Measurements from ENCODE around the gene MAP2K6.

GRCh38 chr17:69593351-69593715, 178.8 kb downstream of the MAP2K6 start:
- TF ChIP-seq RAD21 (IDR thresholded peaks at IDR 0.05; ENCODE audit: insufficient read depth, low read depth, low read length) (no peak), SRF (IDR thresholded peaks at IDR 0.05; ENCODE audit: low read depth in 2 of 2, low read length in 2 of 2) (no peak), NR2C2 (IDR thresholded peaks at IDR 0.05; ENCODE audit: borderline replicate concordance, control insufficient read depth, insufficient read length, low read depth) (no peak), ATF2 (IDR thresholded peaks at IDR 0.05; ENCODE audit: low read length) (no peak), GATAD2B (conservative IDR thresholded peaks at IDR 0.05; ENCODE audit: low read depth) (no peak), SIX5 (IDR thresholded peaks at IDR 0.05; ENCODE audit: low read depth, low read length, severe bottlenecking) (no peak), CTCF (IDR thresholded peaks at IDR 0.05 in 2 of 3, conservative IDR thresholded peaks at IDR 0.05 in 1 of 3; ENCODE audit: control insufficient read depth in 2 of 3, extremely low read depth in 1 of 3, insufficient read depth in 1 of 3, low read depth in 3 of 3, low read length in 3 of 3) (no peak), NFIC (IDR thresholded peaks at IDR 0.05; ENCODE audit: low read depth, low read length) (no peak), MTA3 (IDR thresholded peaks at IDR 0.05; ENCODE audit: borderline replicate concordance, low read length) (no peak), HDAC6 (IDR thresholded peaks at IDR 0.05; ENCODE audit: unreplicated experiment) (no peak), ZNF274 (IDR thresholded peaks at IDR 0.05; ENCODE audit: insufficient read depth, insufficient read length) (no peak), GABPA (IDR thresholded peaks at IDR 0.05; ENCODE audit: low read depth) (no peak), IRF5 (IDR thresholded peaks at IDR 0.05; ENCODE audit: borderline replicate concordance) (no peak), BCL3 (IDR thresholded peaks at IDR 0.05; ENCODE audit: borderline replicate concordance, insufficient read depth, low read depth, low read length, poor library complexity, severe bottlenecking) (no peak)
